Measurements from ENCODE around the gene BPIFB3. TPM values are rescaled to one million over a fixed set of nuclear protein-coding genes. Genes with fewer than 3 reads are reported as not detected.

Gene BPIFB3
- total RNA-seq, 1 donor from 2014 or later = not detected

DNA sequence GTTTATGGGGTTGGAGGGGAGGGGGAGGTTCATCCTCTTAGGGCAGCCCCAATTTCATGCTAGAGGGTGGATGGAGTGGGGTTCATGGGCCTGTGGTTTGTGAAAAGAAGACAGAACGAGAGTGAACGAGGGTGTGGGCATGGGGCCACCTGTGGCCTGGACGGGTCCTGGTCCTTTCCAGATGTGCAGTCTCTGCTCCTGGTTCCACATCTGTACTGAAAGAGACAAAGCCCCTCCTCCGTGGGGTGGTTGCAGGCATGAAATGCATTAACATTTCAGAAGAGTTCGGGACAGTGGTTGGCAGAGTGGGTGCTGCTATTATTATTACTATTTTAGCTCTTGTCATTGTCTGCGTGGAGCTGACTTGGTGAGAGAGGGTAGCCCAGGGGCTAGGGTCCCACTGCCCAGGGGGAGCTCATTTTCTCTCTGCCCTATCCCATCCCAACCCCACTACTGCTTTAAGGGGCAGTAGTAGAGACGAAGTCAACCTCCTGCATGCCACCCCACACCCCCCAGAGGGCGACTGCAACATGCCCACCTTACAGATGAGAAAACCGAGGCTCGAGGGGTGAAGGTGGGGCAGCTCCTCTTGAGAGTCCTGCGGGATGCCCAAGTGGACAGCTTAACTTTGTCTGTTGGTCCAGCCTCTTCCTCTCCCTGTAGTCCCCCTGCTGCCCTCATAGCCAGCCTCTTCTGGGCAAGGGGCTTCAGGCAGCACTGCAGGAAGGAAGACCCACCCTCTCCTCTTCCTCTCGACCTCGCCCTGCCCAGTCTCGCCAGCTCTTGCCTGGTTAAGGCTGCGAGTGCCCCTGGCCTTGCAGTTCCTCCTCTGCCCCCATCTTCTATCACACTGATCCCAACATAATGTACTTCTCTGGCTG, 37.8 kb upstream of the BPIFB3 start:
- DNase-seq (ENCODE audit: low spot score) = no peak

DNA sequence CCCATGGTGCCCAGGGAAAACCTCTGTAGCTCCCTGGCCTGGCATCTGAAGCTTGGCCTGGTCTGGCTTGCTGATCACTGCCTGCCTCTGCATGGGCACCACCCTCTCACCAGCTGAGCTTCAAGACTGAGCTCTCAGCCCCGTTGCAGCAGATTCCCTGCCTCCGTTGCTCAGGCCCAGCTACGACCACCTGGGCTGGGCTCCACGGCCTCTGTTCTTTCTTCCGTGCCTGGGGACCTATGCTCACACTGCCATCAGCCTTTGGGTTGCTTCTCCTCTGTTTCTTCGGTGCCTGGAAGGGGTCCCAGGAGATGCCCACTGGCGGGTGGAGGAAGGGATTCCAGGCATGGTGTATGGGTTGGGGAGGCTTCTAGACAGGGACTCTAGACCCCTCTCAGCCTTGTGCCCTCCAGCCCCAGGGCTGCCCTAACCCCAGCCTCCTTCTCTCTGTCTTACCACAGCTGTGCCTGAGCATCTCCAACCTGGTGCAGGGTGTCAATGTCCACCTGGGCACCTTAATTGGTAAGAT, 37.1 kb upstream of the BPIFB3 start:
- no peak for DNase-seq (ENCODE audit: low spot score)

DNA sequence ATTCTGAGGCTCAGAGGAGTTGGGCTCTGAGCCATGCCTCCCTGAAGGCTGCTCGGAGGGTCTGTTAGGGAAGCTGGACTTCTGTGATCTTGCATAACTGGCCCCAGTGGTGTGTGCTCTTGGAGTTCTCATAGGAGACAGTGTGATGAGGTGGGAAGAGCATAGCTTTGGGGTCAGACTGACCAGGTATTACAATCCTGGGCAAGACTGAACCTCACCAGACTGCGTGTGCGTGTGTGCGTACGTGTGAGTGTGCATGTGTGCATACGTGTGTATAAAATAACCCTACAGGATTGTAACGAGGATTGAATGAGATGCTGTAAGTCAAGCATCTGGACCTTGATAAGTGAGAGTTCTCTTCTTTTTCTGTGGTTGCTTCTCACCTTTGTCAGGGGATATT, 36.2 kb upstream of the BPIFB3 start:
- DNase-seq (ENCODE audit: low spot score) = no peak

DNA sequence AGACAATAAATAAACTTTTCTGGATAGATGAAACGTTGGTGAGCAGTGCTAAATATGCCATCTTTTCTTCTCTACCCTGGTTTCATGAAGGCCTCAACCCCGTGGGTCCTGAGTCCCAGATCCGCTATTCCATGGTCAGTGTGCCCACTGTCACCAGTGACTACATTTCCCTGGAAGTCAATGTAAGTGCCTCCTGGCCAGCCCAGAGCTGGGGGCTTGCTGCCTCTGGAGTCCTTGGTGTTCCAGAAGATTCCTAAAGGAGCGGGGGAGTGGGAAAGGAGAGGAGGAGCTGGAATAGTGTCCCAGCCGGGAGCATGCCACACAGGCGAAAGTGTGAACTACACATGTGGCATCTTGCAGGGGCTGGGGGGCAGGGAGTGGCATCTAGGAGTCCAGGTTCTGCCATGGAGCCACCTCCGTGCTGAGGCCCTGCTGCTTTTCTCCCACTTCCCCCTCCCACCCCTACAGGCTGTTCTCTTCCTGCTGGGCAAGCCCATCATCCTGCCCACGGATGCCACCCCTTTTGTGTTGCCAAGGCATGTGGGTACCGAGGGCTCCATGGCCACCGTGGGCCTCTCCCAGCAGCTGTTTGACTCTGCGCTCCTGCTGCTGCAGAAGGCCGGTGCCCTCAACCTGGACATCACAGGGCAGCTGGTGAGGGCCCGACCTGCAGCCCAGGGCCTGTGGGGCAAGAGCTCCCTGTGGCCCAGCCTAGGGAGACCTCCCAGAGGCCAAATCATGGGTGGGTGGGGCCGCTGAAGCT, 35.4 kb upstream of the BPIFB3 start:
- no peak for DNase-seq (ENCODE audit: low spot score)

DNA sequence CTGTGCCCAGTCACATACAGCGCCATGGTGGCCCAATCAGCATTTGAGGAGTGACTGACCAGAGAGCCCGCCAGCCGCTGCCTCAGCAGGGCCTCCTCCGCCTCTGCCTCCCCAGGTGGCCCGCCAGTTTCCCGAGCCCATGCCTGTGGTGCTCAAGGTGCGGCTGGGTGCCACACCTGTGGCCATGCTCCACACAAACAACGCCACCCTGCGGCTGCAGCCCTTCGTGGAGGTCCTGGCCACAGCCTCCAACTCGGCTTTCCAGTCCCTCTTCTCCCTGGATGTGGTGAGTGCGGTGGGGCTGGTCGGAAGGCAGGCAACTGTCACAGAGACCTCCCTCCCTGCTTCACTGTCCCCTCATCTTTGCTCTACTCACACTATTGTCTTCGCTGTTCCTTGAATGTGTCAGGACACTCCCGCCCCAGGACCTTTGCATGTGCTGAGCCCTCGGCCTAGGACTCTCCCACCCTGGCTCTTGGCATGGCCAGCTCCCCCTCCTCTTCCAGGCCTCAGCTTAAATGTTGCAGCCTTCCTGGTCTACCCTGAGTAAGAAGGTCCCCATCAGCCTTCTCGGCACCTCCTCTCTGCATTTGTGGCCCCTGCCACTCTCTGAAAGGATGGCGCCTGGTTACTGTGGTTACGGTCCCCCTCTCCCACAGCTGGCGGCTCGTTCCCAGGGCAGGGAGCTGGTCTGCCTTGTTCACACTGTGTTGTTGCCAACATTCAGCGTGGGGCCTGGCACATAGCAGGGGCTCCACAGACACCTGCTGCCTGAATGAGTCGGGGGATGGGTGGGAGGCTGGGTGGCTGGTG, 34.0 kb upstream of the BPIFB3 start:
- no peak for DNase-seq (ENCODE audit: low spot score)

DNA sequence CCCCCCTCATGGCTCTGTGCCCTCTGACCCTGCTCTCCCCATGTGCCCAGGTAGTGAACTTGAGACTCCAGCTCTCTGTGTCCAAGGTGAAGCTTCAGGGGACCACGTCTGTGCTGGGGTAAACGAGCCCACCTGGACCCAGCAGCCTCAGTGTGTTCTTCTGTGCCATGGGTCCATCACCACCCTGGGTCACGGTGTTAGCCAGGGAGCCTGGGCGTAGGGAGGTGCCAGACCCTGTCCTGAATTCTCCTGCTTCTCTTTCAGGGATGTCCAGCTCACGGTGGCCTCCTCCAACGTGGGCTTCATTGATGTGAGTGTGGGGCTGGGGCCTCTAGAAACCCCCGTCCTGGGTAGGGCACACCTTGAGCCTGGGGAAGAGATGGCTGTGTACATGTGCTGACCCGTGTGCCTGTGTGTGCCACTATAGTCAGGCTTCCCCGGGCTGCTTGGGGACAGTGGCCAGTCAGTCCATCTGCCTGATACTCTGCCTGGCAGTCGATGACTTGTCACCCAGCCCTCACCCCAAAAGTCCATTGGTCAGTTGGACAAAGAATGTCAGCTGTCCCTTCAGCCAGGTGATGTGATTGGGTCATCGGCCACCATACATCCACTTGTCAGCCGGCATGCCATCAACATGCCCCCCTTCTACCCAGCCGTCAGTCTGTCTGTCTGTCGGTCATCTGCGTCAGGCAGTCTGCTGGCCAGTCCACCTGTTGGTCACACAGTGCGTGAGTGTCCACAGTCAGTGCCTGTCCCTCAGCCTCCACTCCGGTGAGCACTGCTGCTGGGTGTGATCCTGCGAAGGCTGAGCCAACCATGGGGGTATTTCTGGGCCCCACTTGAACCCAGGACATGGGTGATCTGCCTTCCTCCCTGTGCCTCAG, 33.2 kb upstream of the BPIFB3 start:
- no peak for DNase-seq (ENCODE audit: low spot score)

DNA sequence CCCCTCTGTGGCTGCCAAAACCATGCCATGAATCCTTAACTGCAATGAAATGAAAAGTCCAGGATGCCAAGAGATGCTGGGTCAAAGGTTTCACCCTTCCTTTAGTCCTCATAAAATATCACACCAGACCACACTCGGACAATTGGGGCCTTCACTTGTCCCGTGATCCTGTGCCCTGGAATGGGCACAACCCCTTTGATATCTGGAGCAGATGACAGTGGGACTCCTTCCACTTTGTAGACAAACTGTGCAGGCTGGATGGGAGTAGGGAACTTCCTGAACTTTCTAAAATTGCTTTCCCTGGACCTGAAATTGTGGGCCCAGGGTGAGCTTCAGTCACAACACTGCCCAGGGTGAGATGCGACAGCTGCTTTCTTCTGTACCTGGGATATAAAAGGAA, 31.8 kb upstream of the BPIFB3 start:
- DNase-seq (ENCODE audit: low spot score) = no peak

DNA sequence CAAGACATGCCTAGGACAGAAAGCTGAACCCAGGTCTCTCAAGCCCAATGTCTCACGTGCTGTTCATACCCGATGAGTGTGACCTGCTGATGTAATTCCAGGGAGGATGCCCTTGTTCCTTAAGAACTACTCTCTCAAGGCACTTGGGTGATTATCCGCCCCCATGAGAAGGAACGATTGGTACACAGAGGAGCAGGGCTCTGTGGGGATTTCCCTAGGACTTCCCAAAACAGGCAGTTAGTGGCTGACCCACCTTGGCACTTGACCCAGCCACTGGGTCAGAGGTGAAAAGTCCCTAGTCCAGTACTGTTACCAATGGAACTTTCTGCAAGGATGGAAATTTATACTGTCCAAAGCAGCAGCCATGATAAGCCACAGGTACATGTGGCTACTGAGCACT, 31.4 kb upstream of the BPIFB3 start:
- no peak for DNase-seq (ENCODE audit: low spot score)

DNA sequence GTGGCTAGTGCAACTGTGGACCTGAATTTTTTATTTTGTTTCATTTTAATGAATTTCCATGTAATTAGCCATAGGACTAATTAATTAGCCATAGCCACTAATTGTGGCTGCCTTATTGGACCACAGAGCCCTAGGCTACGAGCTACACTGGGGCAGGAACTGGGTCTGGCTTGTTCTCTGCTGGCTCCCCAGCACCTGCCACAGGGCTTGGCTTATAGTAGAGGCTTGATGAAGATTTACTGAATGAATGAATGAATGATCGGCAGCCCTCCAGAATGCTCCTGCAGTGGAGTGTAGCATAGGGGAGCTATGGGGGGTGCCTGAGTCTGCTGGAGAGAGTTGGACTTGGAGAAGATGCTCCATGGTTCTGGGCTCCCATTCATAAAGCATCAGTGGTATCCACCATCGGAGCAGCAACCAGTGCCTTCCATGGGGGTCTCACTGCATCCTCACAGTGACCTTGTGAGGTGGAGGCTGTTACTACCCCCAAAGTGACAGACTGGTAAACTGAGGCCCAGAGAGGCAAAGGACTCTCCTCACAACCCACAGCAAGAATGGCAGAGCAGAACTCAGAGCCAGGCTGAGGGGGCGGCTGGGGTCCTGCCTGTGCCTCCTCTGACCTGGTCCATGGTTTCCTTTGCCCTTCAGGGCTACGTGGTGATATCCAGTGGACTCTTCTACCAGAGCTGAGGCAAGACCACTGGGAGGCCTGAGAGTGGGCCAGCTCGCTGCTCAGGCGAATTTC, 30.8 kb upstream of the BPIFB3 start:
- DNase-seq (ENCODE audit: low spot score) = no peak

DNA sequence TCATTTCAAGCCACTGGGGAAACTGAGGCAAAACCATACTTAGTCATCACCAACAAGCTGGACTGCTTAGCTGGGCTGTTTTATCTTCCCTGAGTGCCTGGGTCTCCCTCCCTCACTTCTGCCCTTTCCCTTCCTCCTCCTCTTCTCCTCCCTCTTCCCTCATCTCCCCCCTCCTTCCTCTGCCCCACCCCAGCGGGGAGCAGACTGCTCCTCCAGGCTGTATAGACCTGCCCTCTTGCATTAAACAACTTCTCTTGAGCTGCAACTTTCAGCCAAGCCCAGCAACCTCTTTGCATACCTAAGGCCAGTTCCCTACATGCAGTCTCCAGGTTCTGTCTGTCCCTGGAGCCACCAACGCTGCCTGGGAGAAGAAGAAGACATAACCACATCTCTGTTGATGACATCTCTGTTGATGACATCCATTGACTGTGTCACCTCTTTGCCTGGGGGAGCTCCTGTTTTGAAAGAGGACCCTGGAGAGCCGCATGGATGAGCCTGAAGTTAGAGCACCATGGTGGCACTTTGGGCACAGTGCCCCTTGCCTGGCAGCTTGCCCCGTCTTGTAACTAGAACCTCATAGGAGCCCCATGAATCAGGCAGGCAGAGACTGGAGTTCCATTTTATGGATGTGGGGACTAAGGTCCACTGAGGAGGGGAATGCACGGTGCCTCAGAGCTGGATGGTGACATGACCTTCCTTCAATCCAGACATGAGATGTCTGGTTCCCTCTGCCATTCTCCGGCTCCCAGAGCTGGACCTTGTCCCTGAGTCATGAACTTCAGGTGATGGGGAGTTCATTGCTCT, 30.1 kb upstream of the BPIFB3 start:
- no peak for DNase-seq (ENCODE audit: low spot score)

DNA sequence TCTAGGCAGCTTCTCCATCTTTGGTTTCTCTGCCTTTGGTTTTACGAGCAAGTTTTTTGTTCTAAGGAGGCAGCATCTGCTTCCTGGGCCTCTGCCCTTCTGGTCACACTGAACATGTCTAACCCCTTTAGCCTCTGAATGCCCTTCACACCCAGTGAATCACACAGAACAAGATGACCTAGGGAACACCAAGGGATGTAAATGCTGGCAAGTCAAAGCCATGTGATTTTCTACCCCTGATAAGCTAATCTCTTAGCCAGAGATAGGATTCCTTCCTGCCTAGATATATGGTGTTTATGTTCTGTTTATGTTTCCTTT, 29.5 kb upstream of the BPIFB3 start:
- DNase-seq (ENCODE audit: low spot score) = no peak

DNA sequence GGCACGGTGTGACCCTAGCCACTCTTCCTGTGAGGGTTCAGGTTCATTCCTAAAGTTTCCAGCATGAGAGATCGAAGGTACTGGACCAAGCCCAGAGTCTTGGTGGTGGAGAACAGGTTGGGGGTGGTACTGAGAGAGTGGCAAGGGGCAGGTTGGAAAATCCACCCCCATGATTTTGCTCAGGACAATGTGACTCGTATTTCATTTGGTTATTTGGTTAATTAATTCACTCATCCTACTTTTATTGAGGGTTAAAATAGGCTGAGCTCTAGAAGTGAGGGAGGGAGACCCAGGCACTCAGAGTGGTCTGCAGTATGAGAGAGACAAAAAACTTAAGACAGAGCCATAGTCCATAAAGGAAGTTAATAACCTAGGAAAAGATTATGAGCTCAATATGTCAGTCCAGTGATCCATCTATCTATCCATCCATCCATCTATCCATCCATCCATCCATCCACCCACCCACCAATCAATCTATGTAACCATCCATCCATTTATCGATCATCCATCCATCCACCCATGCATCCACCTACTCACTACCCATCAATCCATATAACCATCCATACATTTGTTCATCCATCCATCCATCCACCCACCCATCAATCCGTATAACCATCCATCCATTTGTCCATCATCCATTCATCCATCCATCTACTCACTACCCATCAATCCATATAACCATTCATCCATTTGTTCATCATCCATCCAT, 28.9 kb upstream of the BPIFB3 start:
- DNase-seq (ENCODE audit: low spot score) = no peak

DNA sequence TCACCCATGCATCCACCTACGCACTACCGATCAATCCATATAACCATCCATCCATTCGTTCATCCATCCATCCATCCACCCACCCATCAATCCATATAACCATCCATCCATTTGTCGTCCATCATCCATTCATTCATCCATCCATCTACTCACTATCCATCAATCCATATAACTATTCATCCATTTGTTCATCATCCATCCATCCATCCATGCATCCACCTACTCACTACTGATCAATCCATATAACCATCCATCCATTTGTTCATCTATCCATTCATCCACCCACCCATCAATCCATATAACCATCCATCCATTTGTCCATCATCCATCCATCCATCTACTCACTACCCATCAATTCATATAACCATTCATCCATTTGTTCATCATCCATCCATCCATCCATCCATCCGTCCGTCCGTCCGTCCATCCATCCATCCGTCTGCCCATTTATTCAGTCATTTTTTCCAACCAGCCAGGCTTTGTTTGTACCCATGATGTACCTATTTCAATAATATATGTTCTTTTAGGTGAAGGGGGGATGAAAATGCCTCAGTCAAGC, 28.3 kb upstream of the BPIFB3 start:
- no peak for DNase-seq (ENCODE audit: low spot score)

DNA sequence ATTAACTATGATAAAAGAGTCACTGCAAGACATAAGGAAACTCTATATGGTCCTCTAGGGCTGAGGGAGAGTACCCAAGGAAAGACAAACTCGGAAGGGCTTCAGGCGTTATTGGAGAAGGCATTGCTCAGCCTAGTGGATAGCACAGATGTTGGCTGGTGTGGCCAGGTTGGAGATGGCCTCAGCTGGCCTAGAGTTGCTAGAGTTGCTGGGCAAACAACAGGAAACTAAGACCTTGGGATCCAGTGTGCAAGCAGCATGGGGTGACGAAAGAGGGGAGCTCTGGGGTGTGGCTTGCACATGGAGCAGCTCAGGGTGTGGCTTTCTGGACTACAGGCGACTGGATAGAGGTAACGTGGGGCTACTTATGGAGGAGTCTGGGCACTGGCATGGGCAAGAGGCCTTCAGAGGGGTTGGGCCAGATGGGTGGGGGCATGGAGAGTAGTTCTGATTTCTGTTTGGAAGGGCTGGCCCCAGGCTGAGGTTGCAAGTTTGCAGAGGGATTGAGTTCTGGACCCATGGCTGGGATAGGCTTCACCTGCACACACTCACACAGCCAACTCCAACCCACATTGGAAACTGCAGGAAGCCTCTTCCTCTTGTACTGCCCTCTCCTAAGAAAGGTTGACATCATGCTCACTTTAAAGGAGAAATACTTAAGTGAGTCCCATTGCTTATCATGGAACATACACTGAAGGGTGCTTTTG, 27.5 kb upstream of the BPIFB3 start:
- no peak for DNase-seq (ENCODE audit: low spot score)

DNA sequence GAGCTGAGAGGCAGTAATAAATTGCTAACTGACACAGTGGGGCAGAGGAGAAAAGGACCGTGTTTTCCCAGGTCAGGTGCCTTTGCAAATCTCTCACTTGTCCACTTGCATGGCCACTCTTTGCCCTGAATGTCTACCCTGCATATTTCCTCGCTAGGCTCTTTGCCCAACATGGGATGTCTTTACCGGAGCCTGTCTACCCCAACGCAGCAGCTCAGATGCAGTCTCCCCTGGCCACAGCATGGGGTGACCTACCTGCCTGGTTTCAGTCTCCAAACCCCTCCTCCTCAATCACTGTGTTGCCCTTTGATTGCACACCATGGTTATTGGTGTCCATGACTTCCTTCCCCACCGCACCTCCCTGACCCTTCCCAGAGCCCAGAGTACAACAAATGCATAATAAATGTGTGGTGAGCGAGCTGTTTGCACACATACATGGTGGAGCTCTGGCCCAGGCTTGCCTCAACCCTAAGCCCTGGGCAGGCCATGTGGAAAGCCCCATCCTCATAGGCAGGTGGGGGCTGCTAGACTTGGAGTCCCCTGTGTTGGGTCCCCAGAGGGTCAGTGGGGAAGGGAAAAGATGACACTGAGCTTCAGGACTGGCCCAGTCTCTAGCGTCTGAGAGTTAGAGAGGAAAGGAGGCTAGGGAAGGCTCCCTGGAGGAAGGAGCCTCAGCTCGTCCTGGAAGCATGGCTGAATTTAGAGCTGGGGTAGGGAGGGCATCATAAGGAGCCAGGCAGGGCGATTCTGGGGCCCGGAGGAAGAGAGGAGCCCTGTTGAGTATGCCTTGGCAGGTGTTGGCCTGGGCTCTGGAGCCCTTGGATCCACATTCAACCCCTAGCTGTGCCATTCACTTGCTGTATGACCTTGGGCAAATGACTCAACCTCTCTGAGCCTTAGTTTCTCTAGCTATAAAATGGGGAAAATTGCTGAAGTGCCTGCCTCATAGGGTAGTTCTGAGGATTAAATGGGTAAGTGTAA, 26.6 kb upstream of the BPIFB3 start:
- no peak for DNase-seq (ENCODE audit: low spot score)

Data from ureter (tissue), 1 donor.